MM.1S (cell line): ENCODE data around the gene ADAMTS15.

ENCODE experiments used
- DNase-seq: peaks from one replicate; pipeline ENCODE4 v3.0.0-alpha.2; 2015
- H2AFZ ChIP-seq: fragments of 300-600 bp; sonication (generic); 2 replicates; pipeline ENCODE4 v1.6.0; 2016; ENCODE audit warnings: antibody characterized with exemption, low read length
- H3F3A ChIP-seq: fragments of 300-600 bp; sonication (generic); 2 replicates; pipeline ENCODE4 v1.6.1; 2016; ENCODE audit warnings: mild to moderate bottlenecking, antibody characterized with exemption, low read length, moderate library complexity, mixed read lengths; ENCODE audit not compliant: insufficient read depth
- H3K27ac ChIP-seq: fragments of 300-600 bp; sonication (generic); 2 replicates; pipeline ENCODE4 v1.5.1; 2016; ENCODE audit warnings: mild to moderate bottlenecking, low read length
- H3K27me3 ChIP-seq: fragments of 300-600 bp; sonication (generic); replicated peaks from 2 replicates; pipeline ENCODE4 v1.6.0; 2016; ENCODE audit warnings: low read length; ENCODE audit not compliant: insufficient read depth
- H3K36me3 ChIP-seq: fragments of 300-600 bp; sonication (generic); replicated peaks from 2 replicates; pipeline ENCODE4 v1.6.1; 2016; ENCODE audit warnings: mild to moderate bottlenecking, low read length, mixed read lengths; ENCODE audit not compliant: insufficient read depth
- H3K4me1 ChIP-seq: fragments of 300-600 bp; sonication (generic); 2 replicates; pipeline ENCODE4 v1.6.1; 2016; ENCODE audit warnings: low read length, mixed read lengths
- H3K4me2 ChIP-seq: fragments of 300-600 bp; sonication (generic); 2 replicates; pipeline ENCODE4 v1.6.0; 2016; ENCODE audit warnings: low read depth, low read length
- H3K4me3 ChIP-seq: fragments of 300-600 bp; sonication (generic); 2 replicates; pipeline ENCODE4 v1.5.1; 2016; ENCODE audit warnings: low read length, mixed read lengths
- H3K79me2 ChIP-seq: fragments of 300-600 bp; sonication (generic); 2 replicates; pipeline ENCODE4 v1.6.1; 2016; ENCODE audit warnings: mixed run types, low read length, mixed read lengths
- H3K9ac ChIP-seq: fragments of 300-600 bp; sonication (generic); 2 replicates; pipeline ENCODE4 v1.6.1; 2016; ENCODE audit warnings: low read length, mixed read lengths
- H3K9me2 ChIP-seq: fragments of 300-600 bp; sonication (generic); replicated peaks from 2 replicates; pipeline ENCODE4 v1.6.1; 2016; ENCODE audit warnings: mild to moderate bottlenecking, low read length, mixed read lengths; ENCODE audit not compliant: insufficient read depth
- H3K9me3 ChIP-seq: fragments of 300-600 bp; sonication (generic); replicated peaks from 2 replicates; pipeline ENCODE4 v1.6.1; 2016; ENCODE audit warnings: mild to moderate bottlenecking, low read length, mixed read lengths; ENCODE audit not compliant: insufficient read depth
- H4K20me1 ChIP-seq: fragments of 300-600 bp; sonication (generic); 2 replicates; pipeline ENCODE4 v1.6.1; 2016; ENCODE audit warnings: mild to moderate bottlenecking, low read length, moderate library complexity, mixed read lengths; ENCODE audit not compliant: insufficient read depth
- EZH2 ChIP-seq: fragments of 300-600 bp; sonication (generic); optimal IDR thresholded peaks from 2 replicates; pipeline ENCODE3; 2017; ENCODE audit warnings: low read depth, mild to moderate bottlenecking, antibody characterized with exemption, low read length, mixed read lengths
- EZH2phosphoT487 ChIP-seq: fragments of 300-600 bp; sonication (generic); IDR thresholded peaks from 2 replicates; pipeline ENCODE4 v1.6.1; 2018; ENCODE audit warnings: antibody characterized with exemption, low read length
- TF ChIP-seq, protein P1 (sequence below): fragments of 300-600 bp; sonication (generic); IDR thresholded peaks from 2 replicates; pipeline ENCODE4 v1.5.1; 2016; ENCODE audit warnings: antibody characterized with exemption, low read length, mixed read lengths

The ADAMTS15 gene

DNA sequence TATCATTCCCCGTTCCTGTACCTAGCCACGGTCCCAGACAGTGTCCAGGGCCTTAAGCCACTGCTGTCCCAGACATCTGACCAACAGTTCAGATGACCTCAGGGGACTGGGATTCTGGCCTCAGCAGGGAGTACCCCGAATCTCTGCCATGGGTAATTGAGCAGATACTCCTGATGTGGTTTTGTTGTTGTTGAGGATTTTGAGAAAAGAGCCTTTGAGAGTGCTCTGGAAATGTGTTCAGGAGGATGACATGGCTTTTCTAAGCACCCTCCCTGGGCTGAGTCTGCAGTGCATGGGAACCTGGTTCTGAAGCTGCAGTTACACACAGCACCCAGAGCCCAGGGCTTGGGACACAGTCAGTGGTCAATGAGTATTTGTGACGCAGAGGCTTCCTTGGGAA lies 30.4 kb downstream of the ADAMTS15 start:
- TF ChIP-seq EZH2phosphoT487 (no peak), EZH2 (no peak)
- TF ChIP-seq, protein P1, sequence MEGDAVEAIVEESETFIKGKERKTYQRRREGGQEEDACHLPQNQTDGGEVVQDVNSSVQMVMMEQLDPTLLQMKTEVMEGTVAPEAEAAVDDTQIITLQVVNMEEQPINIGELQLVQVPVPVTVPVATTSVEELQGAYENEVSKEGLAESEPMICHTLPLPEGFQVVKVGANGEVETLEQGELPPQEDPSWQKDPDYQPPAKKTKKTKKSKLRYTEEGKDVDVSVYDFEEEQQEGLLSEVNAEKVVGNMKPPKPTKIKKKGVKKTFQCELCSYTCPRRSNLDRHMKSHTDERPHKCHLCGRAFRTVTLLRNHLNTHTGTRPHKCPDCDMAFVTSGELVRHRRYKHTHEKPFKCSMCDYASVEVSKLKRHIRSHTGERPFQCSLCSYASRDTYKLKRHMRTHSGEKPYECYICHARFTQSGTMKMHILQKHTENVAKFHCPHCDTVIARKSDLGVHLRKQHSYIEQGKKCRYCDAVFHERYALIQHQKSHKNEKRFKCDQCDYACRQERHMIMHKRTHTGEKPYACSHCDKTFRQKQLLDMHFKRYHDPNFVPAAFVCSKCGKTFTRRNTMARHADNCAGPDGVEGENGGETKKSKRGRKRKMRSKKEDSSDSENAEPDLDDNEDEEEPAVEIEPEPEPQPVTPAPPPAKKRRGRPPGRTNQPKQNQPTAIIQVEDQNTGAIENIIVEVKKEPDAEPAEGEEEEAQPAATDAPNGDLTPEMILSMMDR: no peak

DNA sequence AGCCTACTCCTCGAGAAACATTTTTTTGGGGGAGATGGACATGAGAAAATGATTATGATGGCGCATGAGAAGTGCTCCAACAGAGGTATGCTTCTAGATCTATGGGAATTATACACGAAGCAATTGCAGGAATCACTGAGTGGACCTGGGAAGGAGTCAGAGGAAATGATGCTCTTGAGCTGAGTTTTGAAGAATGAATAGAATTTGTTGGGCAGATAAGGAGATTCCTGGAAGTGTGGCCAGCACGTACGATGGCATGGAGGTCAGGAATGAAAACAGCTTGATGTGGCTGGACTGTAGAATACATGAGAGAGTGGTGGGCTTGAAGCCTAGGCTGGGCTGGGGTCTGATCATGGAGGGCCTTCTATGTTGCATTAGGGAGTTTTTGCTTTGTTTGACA lies 31.7 kb downstream of the ADAMTS15 start:
- H2AFZ ChIP-seq: no peak overlapping the region
- H3K27me3 ChIP-seq: no peaks in the 10 kb centered on the region
- H3K4me1 ChIP-seq: no peaks in the 10 kb centered on the region
- H3K9me3 ChIP-seq: no peaks in the 10 kb centered on the region
- H3F3A ChIP-seq: no peaks in the 10 kb centered on the region
- H3K27ac ChIP-seq: no peak overlapping the region
- no peaks in the 10 kb centered on the region for H3K79me2 ChIP-seq
- no peak for DNase-seq
- no peaks in the 10 kb centered on the region for H3K36me3 ChIP-seq
- TF ChIP-seq EZH2phosphoT487: no peak
- no peaks in the 10 kb centered on the region for H3K9me2 ChIP-seq
- no peaks in the 10 kb centered on the region for H4K20me1 ChIP-seq
- H3K4me3 ChIP-seq: no peak overlapping the region
- H3K4me2 ChIP-seq: no peak overlapping the region
- H3K9ac ChIP-seq: no peak overlapping the region

More for the DNA sequence above, 30.4 kb downstream of the ADAMTS15 start:
- DNase-seq: no peak
- H3K9me2 ChIP-seq: no peaks in the 10 kb centered on the region
- no peaks in the 10 kb centered on the region for H3K4me1 ChIP-seq
- no peak overlapping the region for H3K4me3 ChIP-seq
- no peak overlapping the region for H3K9ac ChIP-seq
- no peaks in the 10 kb centered on the region for H4K20me1 ChIP-seq
- no peak overlapping the region for H3K27ac ChIP-seq
- H2AFZ ChIP-seq: no peak overlapping the region
- H3K36me3 ChIP-seq: no peaks in the 10 kb centered on the region
- no peaks in the 10 kb centered on the region for H3K9me3 ChIP-seq
- H3K79me2 ChIP-seq: no peaks in the 10 kb centered on the region
- no peaks in the 10 kb centered on the region for H3K27me3 ChIP-seq
- H3K4me2 ChIP-seq: no peak overlapping the region
- H3F3A ChIP-seq: no peaks in the 10 kb centered on the region

GRCh38 chr11:130480711-130481140 lies 32.3 kb downstream of the ADAMTS15 start:
- Histone ChIP-seq H3K9me2 (no peaks in the 10 kb centered on the region), H3K4me1 (no peaks in the 10 kb centered on the region), H3K4me2 (no peak overlapping the region), H3K27me3 (no peaks in the 10 kb centered on the region), H3K27ac (no peak overlapping the region), H3K9me3 (no peaks in the 10 kb centered on the region), H3K79me2 (no peaks in the 10 kb centered on the region), H3K9ac (no peak overlapping the region), H3K36me3 (no peaks in the 10 kb centered on the region), H2AFZ (no peak overlapping the region), H3K4me3 (no peak overlapping the region), H3F3A (no peaks in the 10 kb centered on the region), H4K20me1 (no peaks in the 10 kb centered on the region)
- DNase-seq: no peak
- TF ChIP-seq, protein P1: no peak
- TF ChIP-seq EZH2phosphoT487 (no peak), EZH2 (no peak)

- no peak for DNase-seq
- Histone ChIP-seq H3K9me2 (no peaks in the 10 kb centered on the region), H3K36me3 (no peaks in the 10 kb centered on the region), H2AFZ (no peak overlapping the region), H4K20me1 (no peaks in the 10 kb centered on the region), H3F3A (no peaks in the 10 kb centered on the region), H3K9ac (no peak overlapping the region), H3K27ac (no peak overlapping the region), H3K4me1 (no peaks in the 10 kb centered on the region), H3K9me3 (no peaks in the 10 kb centered on the region), H3K4me2 (no peak overlapping the region), H3K79me2 (no peaks in the 10 kb centered on the region), H3K27me3 (no peaks in the 10 kb centered on the region), H3K4me3 (no peak overlapping the region)
- TF ChIP-seq, protein P1: no peak
- no peak for TF ChIP-seq EZH2phosphoT487
- no peak for TF ChIP-seq EZH2
Observed at GRCh38 chr11:130483124-130483523, 34.7 kb downstream of the ADAMTS15 start.
